Tibial nerve (tissue), 4 donors: ENCODE measurements around the gene KSR1.

Source experiments
- EP300 ChIP-seq, 2 donors: sonication (generic); formaldehyde crosslinking; IDR thresholded peaks; one replicate each; pipeline ENCODE4 v1.6.1; 2017; ENCODE audit warnings: antibody characterized with exemption in 2 of 2, mild to moderate bottlenecking in 1 of 2
- POLR2A ChIP-seq, 2 donors: fragments of 450-650 bp; IDR thresholded peaks; one replicate each; pipeline ENCODE4 v1.6.1; 2017; ENCODE audit warnings: antibody characterized with exemption in 2 of 2, mild to moderate bottlenecking in 2 of 2, moderate library complexity in 2 of 2
- TF ChIP-seq, protein P1 (sequence below), 5 experiments: fragments of 200-600 bp in 3 of 5; fragments of 450-650 bp in 2 of 5; sonication (generic) in 3 of 5; IDR thresholded peaks; one replicate each; pipeline ENCODE4 v1.5.1; 2016 to 2019; ENCODE audit warnings: antibody characterized with exemption in 5 of 5, mild to moderate bottlenecking in 3 of 5, moderate library complexity in 2 of 5

- TF ChIP-seq, protein P1, sequence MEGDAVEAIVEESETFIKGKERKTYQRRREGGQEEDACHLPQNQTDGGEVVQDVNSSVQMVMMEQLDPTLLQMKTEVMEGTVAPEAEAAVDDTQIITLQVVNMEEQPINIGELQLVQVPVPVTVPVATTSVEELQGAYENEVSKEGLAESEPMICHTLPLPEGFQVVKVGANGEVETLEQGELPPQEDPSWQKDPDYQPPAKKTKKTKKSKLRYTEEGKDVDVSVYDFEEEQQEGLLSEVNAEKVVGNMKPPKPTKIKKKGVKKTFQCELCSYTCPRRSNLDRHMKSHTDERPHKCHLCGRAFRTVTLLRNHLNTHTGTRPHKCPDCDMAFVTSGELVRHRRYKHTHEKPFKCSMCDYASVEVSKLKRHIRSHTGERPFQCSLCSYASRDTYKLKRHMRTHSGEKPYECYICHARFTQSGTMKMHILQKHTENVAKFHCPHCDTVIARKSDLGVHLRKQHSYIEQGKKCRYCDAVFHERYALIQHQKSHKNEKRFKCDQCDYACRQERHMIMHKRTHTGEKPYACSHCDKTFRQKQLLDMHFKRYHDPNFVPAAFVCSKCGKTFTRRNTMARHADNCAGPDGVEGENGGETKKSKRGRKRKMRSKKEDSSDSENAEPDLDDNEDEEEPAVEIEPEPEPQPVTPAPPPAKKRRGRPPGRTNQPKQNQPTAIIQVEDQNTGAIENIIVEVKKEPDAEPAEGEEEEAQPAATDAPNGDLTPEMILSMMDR (IDR thresholded peaks at IDR 0.05): no peak
- TF ChIP-seq POLR2A (IDR thresholded peaks at IDR 0.05): no peak
- TF ChIP-seq EP300 (IDR thresholded peaks at IDR 0.05): no peak
Observed at GRCh38 chr17:27597188-27597580, 140.9 kb downstream of the KSR1 start.
